ENCODE measurements around the gene MLN. TPM values are rescaled to one million over a fixed set of nuclear protein-coding genes. Genes with fewer than 3 reads are reported as not detected.
A peak's percentile ranks its signal among the peaks of the same experiment; 100 is the strongest.

Gene MLN
- total RNA-seq, 4 donors from 2014 or later = not detected

DNA sequence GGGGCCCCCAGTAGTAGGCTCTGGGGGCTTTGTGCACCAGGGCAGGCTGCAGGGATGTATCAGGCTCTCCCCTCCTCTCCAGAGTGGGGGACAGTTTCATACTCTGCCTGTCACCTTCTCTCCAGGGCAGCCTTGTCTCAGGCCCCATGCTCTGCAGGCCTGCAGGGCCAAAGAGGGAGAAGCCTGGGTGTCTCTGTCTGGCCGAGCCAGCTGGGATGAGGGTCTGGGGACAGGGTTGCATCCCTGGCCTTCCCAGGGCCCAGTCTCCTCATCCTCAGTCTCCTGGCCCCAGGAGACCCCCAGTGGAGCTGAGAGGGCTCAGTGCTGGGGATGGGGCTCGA, 42.3 kb downstream of the MLN start:
- WGBS, 2 donors = 80% methylated on average over 2 of the region's 2 CpGs; no CpG with 5 or more reads in 1 of the 2 donors
- Histone ChIP-seq H3K9me3 (no peaks in the 10 kb centered on the region), H3K4me3 (no peak overlapping the region), H3K36me3 (no peaks in the 10 kb centered on the region), H3K27ac (peak overlapping the region in 2 of 4 donors; percentile 0 to 33), H3K27me3 (no peaks in the 10 kb centered on the region), H3K4me1 (peaks cover 0 to 27% (median 0%) of the 10 kb centered on the region in 3 donors)
- intact Hi-C loops (cut with DNase I) = loop anchor here (10.0 kb wide), 1 partner anchor 393 kb away; no protein-coding TSS in a partner anchor
- TF ChIP-seq CTCF (IDR thresholded peaks at IDR 0.05) = no peak
- no peak for TF ChIP-seq POLR2A (IDR thresholded peaks at IDR 0.05)
- DNase-seq = no peak

- Histone ChIP-seq H3K27me3 (no peaks in the 10 kb centered on the region), H3K27ac (no peak overlapping the region), H3K4me1 (peaks cover 0 to 27% (median 0%) of the 10 kb centered on the region in 3 donors), H3K36me3 (no peaks in the 10 kb centered on the region), H3K4me3 (no peak overlapping the region), H3K9me3 (no peaks in the 10 kb centered on the region)
- DNase-seq = no peak
- intact Hi-C loops (cut with DNase I) = loop anchor here (10.0 kb wide), 1 partner anchor 395 kb away; no protein-coding TSS in a partner anchor
- no peak for TF ChIP-seq POLR2A (IDR thresholded peaks at IDR 0.05)
- no peak for TF ChIP-seq CTCF (IDR thresholded peaks at IDR 0.05)
- WGBS, 2 donors = 87 to 89% methylated on average over 4 to 8 of the region's 9 CpGs
Measured at GRCh38 chr6:33759887-33760629, 43.7 kb downstream of the MLN start.

- 23 to 46% methylated on average over 7 of the region's 7 CpGs for WGBS, 2 donors
- Histone ChIP-seq H3K4me3 (no peak overlapping the region), H3K9me3 (no peaks in the 10 kb centered on the region), H3K36me3 (no peaks in the 10 kb centered on the region), H3K27me3 (peaks cover 0 to 4% (median 0%) of the 10 kb centered on the region in 4 donors), H3K4me1 (peaks cover 0 to 27% (median 0%) of the 10 kb centered on the region in 3 donors), H3K27ac (peak overlapping the region in 1 of 4 donors; percentile 11)
- TF ChIP-seq POLR2A (IDR thresholded peaks at IDR 0.05) (no peak), CTCF (IDR thresholded peaks at IDR 0.05) (no peak)
- intact Hi-C loops (cut with DNase I) = no loop called here
- no peak for DNase-seq
Measured at GRCh38 chr6:33758815-33759216, 45.0 kb downstream of the MLN start.

GRCh38 chr6:33757906-33758305, 45.9 kb downstream of the MLN start:
- no peak for DNase-seq
- no peaks in the 10 kb centered on the region for H3K36me3 ChIP-seq
- H3K4me1 ChIP-seq = peaks cover 0 to 27% (median 0%) of the 10 kb centered on the region in 3 donors
- H3K9me3 ChIP-seq = no peaks in the 10 kb centered on the region
- no peak overlapping the region for H3K27ac ChIP-seq
- no peak overlapping the region for H3K4me3 ChIP-seq
- TF ChIP-seq POLR2A (IDR thresholded peaks at IDR 0.05) = no peak
- TF ChIP-seq CTCF (IDR thresholded peaks at IDR 0.05) = no peak
- 74% methylated on average over 10 of the region's 10 CpGs for WGBS, 2 donors
- intact Hi-C loops (cut with DNase I) = no loop called here
- H3K27me3 ChIP-seq = peaks cover 0 to 4% (median 0%) of the 10 kb centered on the region in 4 donors

- intact Hi-C loops (cut with DNase I) = no loop called here
- 46 to 68% methylated on average over 3 of the region's 3 CpGs for WGBS, 2 donors
Measured at GRCh38 chr6:33757113-33757512, 46.7 kb downstream of the MLN start.

More at GRCh38 chr6:33757113-33757512, 46.7 kb downstream of the MLN start:
- Histone ChIP-seq H3K27ac (no peak overlapping the region), H3K4me1 (peaks cover 6 to 33% (median 6%) of the 10 kb centered on the region in 3 donors), H3K27me3 (peaks cover 0 to 4% (median 0%) of the 10 kb centered on the region in 4 donors), H3K36me3 (no peaks in the 10 kb centered on the region), H3K9me3 (no peaks in the 10 kb centered on the region), H3K4me3 (no peak overlapping the region)
- TF ChIP-seq POLR2A (IDR thresholded peaks at IDR 0.05) (no peak), CTCF (IDR thresholded peaks at IDR 0.05) (no peak)
- no peak for DNase-seq

All from esophagus squamous epithelium (tissue), 5 donors.